GM10266 (cell line): ENCODE data around the gene TPP1.

Experiments
- DNase-seq: peaks from one replicate; pipeline ENCODE4 v3.0.0; 2012; ENCODE audit errors: extremely low spot score
- TF ChIP-seq, protein P1 (sequence below): IDR thresholded peaks from 2 replicates; pipeline ENCODE4 v1.5.1; 2012; ENCODE audit warnings: mild to moderate bottlenecking, low read depth; ENCODE audit not compliant: control insufficient read depth, insufficient read depth; ENCODE audit errors: missing control alignments

TPP1 gene

GRCh38 chr11:6658647-6659046 is 39.4 kb upstream of the TPP1 start:
- DNase-seq, result no peak
- TF ChIP-seq, protein P1, sequence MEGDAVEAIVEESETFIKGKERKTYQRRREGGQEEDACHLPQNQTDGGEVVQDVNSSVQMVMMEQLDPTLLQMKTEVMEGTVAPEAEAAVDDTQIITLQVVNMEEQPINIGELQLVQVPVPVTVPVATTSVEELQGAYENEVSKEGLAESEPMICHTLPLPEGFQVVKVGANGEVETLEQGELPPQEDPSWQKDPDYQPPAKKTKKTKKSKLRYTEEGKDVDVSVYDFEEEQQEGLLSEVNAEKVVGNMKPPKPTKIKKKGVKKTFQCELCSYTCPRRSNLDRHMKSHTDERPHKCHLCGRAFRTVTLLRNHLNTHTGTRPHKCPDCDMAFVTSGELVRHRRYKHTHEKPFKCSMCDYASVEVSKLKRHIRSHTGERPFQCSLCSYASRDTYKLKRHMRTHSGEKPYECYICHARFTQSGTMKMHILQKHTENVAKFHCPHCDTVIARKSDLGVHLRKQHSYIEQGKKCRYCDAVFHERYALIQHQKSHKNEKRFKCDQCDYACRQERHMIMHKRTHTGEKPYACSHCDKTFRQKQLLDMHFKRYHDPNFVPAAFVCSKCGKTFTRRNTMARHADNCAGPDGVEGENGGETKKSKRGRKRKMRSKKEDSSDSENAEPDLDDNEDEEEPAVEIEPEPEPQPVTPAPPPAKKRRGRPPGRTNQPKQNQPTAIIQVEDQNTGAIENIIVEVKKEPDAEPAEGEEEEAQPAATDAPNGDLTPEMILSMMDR, result no peak

GRCh38 chr11:6657346-6657745 is 38.1 kb upstream of the TPP1 start:
- no peak for DNase-seq
- TF ChIP-seq, protein P1, result no peak

DNA sequence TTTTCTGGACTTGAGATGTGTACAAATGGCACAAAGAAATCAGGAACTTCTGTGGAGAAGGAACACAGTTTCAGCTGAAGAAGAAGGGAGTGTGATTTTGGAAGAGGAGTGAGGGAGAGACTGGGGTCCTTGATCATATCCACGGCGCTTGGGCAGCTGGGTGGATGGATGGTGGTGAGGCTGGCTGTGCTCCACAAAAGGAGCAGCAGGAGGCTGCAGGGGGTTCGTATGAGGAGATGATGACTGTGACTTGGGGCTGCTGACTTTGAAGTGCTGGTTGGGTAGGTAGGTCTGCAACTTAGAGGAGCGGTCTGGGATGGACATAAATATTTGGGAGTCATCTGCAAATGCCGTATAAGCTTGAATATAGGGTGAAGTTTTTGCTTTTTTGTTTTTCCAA is 37.7 kb upstream of the TPP1 start:
- DNase-seq, result no peak
- TF ChIP-seq, protein P1, result no peak

GRCh38 chr11:6656584-6656915 is 37.3 kb upstream of the TPP1 start:
- TF ChIP-seq, protein P1, result no peak

DNA sequence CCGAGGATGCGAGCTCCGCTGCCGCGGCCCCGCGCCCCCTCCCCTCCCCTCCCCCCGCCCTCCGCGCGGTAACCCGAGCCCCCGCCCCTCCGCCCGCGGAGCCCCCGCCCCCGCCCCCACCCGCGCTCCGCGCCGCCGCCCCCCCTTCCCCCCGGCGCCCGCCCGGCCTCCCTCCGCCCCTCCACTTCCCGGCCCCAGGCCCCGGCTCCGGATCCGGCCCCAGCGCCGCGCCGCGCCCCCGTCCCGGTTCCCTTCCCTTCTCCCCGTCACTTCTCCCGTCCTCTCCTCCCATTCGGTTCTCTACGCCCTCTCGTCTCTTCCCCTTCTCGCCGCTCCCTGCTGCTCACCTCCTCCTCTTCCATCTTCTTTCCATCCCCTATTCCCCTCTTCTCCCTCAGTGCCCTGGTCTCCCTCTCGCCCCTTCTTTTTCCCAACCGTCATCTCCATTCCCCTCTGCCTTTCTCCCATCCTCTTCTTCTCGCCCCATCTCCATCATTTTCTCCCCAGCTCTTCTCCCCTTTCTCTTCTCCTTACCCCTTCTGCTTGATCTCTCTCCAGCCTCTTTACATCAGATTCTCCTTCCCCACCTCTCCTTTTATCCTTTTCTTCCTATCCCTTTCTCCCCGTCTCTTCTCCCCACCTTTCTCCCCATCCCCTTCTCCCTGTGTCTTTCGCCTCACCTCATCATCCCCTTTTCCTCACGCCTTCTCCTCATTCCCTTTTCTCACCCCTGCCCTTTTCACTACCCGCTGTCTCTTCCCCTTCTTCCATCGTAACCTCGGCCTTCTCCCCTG is 36.8 kb upstream of the TPP1 start, which contains the start of gene DCHS1:
Gene DCHS1 (minus strand): TSS at position 20 of the 794 bp plus-strand sequence. CDS start 14,196 bp downstream, outside the sequence.
- TF ChIP-seq, protein P1, result no peak
- DNase-seq, result no peak

More at GRCh38 chr11:6656584-6656915, 37.3 kb upstream of the TPP1 start:
- no peak for DNase-seq

DNA sequence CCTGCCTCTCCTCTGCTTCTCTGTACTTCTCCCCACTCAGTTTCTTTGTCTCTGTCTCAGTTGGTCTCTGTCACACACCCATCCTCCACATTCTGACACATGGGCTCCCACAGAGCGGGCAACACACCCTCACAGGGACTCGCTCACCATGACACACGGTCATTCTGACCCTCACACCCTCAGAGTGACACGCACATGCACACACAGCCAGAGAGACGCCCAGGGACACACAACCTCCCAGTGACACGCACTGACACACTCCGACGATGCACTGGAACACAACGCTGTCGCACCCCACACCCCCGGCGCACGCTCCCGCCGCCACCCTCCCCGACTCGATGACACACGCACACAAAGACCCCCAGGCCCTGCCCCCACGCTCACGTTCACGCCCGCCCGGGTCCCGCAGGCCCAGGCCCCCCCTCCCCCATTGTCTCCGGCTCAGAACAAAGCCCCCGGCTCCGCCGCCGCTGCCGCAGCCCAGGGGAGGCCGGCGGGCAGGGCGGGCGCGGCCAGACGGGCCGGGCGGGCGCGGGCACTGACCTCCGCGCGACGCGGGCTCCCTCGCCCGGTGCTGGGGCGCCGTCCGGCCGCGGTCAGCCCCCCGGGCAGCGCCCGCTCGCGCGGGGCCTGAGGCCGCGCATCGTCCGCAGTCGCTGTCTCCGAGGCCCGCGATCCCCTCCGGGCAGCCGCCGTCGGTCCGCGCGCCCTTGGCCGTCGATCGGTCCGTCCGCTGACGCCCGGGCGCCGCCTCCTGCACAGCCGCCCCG is 36.0 kb upstream of the TPP1 start:
- TF ChIP-seq, protein P1, result no peak
- no peak for DNase-seq
